DMS 273 (cell line): ENCODE results near the gene RALGPS1.

ENCODE experiments used
- DNase-seq: peaks from one replicate; lab custom pipeline; 2025; ENCODE audit not compliant: unreplicated experiment; lab: John Stamatoyannopoulos, UW

RALGPS1 gene

DNA sequence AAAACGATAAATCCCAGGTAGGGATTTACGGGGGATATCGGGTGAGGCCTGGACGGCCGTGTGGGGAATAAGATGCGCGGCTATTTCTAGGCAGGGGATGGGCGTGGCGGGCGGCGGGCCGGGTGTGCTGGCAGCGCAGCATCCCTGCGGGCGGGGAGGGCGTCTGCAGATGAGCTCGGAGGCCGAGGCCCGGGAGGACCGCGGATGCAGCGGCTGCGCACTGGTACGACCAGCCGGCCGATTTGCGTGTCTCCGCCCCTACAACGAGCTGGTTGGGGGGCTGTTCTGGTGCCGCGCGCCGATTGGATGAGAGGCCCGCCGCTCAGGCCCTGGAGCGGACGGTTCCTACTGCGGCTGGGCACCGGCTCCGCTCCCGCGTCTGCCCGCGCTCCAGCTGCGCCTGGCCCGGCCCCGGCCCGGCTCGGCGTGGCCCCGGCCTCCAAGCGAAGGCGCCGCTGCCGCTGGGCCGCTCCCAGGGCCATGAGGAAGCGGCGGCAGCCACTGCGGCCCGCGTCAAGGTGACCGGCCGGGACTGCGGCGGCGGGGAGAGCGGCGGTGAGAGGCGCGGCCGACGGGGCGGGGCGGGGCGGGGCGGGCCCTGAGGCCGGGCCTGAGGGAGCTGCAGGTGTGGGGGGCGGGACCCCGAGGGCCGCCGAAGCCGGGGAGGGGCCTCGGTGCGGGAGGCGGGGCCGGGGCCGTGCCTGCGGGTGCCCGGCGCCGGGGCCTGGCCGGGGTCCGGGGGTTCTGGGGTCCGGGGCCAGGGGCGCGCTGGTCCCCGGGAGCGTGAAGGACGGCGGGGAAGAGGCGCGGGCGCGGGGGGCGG lies at the start of gene RALGPS1:
Gene RALGPS1, plus strand, starts transcription at position 325 of the 823 bp plus-strand sequence. CDS start 47,508 bp downstream, outside the sequence.
- peak; percentile 97 for DNase-seq

- no peak for DNase-seq
Measured at GRCh38 chr9:126869368-126869767, 45.2 kb upstream of the RALGPS1 start.

GRCh38 chr9:126872516-126872915 lies 42.1 kb upstream of the RALGPS1 start:
- DNase-seq = no peak

- DNase-seq = no peak
Measured at GRCh38 chr9:126874546-126875314, 39.9 kb upstream of the RALGPS1 start.

DNA sequence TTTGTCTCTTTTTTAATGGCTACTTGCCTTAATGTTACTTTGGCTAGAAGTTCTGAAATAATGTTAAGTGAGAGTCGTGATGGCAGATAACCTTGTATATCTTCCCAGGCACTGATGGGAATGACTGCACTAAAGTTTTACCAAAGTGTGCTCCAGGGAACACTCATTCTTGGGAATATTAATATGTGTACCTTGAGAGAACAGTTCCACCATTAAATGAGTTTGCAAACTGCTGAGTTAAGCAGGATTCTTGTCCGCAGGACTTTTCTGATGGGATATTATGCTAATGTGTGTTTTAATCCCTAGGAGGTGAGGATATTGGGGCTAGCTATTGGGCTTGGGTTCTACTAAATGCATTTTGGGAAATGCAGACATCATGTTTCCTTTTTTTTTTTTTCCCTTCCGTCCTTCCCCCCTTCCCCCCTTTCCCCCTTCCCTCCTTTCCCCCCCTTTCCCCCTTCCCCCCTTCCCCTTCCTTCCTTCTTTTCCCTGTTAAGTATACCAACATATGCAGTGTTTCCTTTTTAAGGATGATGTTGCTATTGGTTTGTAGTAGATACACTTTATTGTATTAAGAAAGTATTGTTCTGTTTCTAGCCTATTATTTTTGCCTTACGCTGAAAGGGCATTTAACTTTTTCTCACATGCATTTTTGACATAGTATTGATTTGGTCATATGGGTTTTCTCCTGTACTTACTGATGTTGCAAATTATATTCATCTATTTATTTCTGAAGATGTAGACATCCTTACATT lies 38.6 kb upstream of the RALGPS1 start:
- no peak for DNase-seq

DNA sequence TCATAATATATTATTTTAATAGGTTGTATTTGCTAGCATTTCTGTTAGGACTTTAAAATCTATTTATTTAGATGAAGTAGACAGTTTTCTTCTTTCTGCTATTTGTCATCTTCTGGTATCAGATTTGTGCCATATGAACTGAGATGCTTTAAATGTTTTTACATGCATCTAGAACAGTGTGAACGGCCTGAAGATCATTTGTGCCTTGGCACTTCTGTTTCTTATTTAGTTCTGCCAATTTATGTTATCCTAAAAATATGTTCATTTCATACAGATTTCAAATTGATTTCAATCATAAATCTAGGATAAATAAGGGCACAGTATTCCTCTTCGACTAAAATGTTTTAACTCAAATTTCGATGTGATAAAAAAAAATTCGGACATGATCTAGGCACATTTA lies 38.1 kb upstream of the RALGPS1 start:
- DNase-seq = no peak

- no peak for DNase-seq
Measured at GRCh38 chr9:126877418-126877817, 37.2 kb upstream of the RALGPS1 start.

DNA sequence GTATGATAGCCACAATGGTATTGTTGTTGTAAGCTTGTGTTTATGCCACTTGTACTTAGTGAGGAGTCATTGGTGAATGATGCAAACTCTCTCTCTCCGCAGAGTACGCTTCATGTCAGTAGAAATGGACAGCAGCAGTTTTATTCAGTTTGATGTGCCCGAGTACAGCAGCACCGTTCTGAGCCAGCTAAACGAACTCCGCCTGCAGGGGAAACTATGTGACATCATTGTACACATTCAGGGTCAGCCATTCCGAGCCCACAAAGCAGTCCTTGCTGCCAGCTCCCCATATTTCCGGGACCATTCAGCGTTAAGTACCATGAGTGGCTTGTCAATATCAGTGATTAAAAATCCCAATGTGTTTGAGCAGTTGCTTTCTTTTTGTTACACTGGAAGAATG lies 35.3 kb upstream of the RALGPS1 start:
- no peak for DNase-seq

DNA sequence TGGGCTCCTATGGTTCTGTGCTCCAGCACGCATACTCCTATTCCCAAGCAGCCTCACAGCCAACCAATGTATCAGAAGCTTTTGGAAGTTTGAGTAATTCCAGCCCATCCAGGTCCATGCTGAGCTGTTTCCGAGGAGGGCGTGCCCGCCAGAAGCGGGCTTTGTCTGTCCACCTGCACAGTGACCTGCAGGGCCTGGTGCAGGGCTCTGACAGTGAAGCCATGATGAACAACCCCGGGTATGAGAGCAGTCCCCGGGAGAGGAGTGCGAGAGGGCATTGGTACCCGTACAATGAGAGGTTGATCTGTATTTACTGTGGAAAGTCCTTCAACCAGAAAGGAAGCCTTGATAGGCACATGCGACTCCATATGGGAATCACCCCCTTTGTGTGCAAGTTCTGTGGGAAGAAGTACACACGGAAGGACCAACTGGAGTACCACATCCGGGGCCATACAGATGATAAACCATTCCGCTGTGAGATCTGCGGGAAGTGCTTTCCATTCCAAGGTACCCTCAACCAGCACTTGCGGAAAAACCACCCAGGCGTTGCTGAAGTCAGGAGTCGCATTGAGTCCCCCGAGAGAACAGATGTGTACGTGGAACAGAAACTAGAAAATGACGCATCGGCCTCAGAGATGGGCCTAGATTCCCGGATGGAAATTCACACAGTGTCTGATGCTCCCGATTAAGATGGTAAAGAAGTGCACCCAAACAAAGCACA lies 34.2 kb upstream of the RALGPS1 start:
- DNase-seq = no peak

GRCh38 chr9:126880947-126881332 lies 33.6 kb upstream of the RALGPS1 start:
- no peak for DNase-seq

DNA sequence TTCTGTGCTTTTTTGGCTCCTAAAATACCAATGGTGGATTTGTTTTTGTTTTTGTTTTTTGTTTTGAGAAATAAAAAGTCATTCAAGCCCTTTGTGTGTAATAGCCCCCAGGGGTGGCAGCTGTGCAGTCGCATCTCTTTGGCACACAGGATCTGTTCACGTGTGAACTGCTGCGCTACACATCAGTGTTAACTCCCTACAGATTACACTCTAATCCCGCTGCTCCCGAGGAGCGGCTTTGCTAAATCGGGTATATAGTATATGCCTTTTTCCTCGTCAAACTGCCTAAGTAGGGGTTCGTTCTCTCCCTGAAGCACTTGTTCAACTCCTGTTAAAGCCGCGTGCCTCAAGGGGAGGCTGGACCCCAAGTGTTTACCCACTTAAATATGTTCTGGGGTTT lies 31.8 kb upstream of the RALGPS1 start:
- no peak for DNase-seq

DNA sequence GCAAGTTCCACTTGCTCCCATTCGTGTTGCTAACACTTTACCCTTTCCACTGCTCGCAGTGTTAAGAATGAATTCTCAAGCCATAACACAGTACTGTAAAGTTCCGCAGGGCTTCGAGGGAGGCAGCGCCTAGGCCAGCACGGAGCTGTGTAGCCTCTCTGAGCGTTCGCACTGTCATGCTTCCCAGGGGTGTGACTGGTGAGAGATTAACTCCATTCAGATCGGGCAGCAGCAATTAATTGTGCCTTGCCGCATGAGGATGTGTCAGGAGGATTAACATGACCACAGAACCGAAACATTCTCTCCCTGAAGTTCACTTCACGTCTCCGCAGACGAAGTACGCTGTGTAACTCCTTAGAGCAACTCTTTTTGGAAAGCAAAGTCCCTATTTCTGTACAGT lies 30.9 kb upstream of the RALGPS1 start:
- no peak for DNase-seq

- DNase-seq = no peak
Measured at GRCh38 chr9:126885131-126885641, 29.4 kb upstream of the RALGPS1 start.

- DNase-seq = no peak
Measured at GRCh38 chr9:126886034-126886822, 28.4 kb upstream of the RALGPS1 start.

DNA sequence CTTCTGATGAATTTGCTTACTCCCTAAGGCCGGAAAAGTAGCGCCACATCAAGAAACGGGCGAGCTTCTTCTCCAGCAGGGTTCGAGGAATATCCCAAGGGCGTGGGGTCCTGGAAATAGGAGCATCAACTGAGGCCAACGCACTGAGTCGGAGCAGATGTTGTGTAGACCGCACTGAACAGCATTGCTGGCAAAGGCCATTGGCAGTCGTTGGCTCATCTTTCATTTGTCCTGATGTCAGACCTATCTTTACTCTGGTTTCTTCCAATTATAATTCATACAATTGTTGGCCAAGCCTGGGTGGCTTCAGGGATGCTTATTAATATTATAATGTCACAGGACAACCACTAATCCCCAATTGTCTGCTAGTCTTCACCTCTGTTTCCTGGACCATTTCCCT lies 27.7 kb upstream of the RALGPS1 start:
- DNase-seq = no peak

DNA sequence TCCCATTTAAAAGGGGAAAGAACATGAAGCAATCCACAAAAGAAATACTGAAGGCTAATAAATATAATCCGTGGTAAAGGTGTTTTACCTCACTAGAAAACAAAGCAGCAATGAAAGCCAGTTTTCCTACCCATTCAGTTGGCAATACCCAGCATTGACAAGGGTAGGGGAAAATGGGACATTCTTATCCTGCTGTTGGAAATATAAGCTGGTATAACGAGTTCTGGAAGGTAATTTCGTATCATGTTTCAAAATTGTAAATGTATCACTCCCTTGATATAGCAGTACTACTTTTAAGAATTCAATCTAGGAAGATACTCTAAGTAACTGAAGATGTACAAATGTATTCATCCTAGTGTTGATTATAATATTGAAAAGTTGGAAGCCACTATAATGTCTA lies 22.9 kb upstream of the RALGPS1 start:
- no peak for DNase-seq

DNA sequence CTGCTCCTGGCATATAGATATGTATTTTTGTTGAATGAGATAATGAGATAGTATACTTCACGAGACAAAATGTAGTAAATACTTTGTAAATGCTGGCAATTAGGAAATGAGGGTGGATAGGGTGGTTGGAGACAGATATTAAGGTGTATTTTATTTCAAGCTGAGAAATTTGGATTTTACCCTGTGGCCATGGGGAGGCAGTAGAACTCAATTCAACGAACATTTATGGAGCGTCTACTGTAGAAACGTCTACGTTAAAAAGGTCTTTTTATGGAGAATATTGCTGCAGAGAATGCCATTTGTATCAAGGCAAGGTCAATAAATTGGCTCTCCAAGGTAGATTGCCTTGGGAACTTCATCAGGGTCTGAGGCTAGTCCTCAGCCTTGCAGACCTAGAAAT lies 21.5 kb upstream of the RALGPS1 start:
- peak; percentile 44 for DNase-seq

DNA sequence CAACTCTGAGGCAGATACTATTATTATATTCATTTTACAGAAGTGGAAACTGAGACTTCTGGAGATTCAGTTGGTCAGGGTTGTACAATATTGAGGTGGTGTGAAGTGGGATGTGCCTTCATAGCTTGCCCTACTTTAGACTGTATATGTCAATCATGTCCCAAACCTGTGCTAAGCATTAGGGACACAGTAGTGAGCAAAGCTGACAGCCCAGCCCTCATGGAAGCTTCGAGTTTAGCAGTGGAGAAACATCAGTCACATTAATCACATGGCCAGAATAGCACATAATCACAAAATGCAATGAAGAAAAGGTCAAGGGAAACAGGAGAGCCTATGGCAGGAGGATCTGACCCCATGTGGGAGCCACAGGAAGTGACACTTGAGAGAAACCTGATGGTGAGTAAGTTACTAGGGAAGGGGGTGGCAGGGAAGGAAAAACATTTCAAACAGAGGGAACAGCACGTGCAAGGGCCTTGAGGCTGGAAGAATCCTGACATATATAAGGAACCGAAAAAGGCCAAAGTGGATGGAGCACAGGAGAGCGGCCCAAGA lies 20.5 kb upstream of the RALGPS1 start:
- no peak for DNase-seq

DNA sequence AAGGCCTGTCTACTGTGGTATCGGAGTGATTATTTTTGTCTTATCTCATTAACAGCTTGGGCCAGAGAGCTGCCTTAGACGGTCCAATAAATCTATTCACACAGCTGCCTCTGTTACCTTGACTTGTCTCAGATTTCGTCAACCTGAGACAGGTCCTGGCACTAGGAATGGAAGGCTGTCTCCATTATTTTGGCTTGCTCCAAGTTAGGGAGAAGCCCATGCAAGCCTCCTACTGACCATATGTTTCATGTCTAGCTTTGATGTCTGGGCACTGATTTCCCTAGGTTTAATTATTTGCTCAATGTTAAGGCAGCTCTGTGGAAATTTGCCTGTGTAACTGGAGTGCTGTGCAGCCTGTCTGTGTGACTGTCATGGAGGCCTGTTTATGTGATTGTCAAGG lies 12.4 kb upstream of the RALGPS1 start:
- peak; percentile 81 for DNase-seq

- no peak for DNase-seq
Measured at GRCh38 chr9:126904586-126904985, 10.0 kb upstream of the RALGPS1 start.
